DMS53 treated with DMSO at 0.1 percent for 48 hours (cell line): ENCODE data around the gene PARD3B.

Experiments used
- DNase-seq: peaks from one replicate; lab custom pipeline; 2025; ENCODE audit not compliant: unreplicated experiment; lab: John Stamatoyannopoulos, UW

PARD3B gene

GRCh38 chr2:205297368-205297767, 752.1 kb downstream of the PARD3B start:
- DNase-seq, result no peak

DNA sequence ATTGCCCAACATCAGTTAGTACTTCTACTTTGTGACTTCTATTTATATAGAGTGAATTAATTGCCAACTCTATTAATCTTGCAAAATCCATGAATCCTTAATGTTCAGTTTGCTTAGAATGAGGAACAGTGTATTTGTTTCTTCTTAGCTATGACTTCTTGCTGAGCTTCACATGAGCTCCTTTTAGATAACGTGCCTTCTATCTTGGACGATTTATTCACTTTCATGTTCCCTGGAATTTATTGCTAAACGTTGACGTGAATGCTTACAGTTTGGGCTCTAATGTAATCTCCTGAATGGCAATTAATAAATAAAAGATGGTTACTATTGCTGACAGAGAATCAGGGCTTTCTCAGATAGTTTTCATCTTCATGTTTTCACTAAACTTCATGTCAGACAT, 752.6 kb downstream of the PARD3B start:
- no peak for DNase-seq

DNA sequence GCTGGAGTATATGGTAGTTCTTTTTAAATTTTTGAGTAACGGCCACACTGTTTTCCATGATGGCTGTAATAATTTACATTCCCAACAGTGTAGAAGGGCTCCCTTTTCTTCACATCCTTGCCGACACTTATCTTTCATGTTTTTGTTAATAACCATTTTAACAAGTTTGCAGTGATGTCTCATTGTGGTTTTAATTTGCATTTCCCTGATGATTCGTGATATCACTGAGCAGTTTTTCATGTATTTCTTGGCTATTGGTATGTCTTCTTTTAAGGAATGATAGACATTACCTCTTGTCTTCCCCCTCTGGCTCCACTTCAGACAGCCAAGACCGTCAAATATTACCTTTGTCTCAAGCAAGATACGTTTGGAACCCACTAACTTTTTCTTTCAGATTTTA, 765.9 kb downstream of the PARD3B start:
- DNase-seq, result no peak

GRCh38 chr2:205321231-205321630, 776.0 kb downstream of the PARD3B start:
- DNase-seq, result no peak

- DNase-seq, result no peak
Observed at GRCh38 chr2:205323929-205324328, 778.7 kb downstream of the PARD3B start.

DNA sequence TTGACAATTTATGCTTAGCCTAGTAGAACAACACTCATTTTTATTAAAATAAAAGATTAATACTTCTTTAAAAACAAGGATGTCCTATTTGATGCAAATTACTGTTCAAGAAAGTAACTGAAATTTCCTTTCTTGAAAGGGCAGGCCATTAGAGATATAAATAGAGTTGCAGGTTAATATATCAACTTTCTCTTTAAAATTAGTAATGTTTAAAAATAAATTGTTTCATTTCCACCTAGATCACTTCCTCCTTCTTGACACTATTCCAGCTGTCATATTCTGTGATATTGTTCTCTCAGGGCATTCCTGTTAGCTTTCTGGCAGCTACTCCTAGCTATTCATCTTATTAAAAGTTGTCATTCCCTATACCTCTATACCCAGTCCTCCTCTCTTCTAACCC, 779.1 kb downstream of the PARD3B start:
- no peak for DNase-seq

DNA sequence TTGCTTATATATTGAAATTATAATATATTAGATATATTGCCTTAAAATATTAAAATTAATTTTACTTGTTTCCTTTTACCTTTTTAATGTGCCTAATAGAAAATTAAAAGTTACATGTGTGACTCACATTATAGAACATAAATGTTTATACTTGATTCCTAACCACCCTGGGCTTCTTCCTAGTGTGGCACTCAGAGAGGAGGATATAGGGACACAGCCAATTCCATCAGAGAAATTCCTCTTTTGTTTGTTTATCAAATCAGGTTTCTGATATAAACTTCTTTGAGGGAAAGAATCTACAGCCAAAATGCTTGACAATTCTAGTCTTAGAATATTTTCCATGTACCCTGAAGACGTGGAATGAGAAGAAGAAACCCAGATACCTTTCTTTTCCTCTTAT, 788.1 kb downstream of the PARD3B start:
- DNase-seq, result no peak

DNA sequence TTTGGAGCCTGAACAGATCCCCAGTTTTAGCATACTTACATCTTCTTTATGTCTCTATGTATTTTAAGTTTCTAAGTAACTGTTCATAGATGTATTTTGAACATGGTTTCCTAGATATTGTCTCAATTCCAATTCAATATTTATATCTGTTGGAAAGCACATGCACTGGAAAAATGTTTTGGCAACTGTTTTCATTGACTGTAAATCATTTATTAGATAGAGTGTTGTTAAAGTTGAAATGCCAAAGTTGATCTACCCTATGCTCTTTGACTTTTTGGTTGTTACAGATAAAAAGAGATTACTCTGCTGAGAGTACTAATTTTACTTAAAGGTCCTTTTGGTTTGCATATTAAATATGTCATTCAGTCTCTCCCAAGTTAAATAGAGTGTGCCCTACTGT, 792.0 kb downstream of the PARD3B start:
- DNase-seq, result no peak

- no peak for DNase-seq
Observed at GRCh38 chr2:205338156-205338555, 792.9 kb downstream of the PARD3B start.

- no peak for DNase-seq
Observed at GRCh38 chr2:205343103-205343502, 797.8 kb downstream of the PARD3B start.

GRCh38 chr2:205346649-205347048, 801.4 kb downstream of the PARD3B start:
- no peak for DNase-seq

DNA sequence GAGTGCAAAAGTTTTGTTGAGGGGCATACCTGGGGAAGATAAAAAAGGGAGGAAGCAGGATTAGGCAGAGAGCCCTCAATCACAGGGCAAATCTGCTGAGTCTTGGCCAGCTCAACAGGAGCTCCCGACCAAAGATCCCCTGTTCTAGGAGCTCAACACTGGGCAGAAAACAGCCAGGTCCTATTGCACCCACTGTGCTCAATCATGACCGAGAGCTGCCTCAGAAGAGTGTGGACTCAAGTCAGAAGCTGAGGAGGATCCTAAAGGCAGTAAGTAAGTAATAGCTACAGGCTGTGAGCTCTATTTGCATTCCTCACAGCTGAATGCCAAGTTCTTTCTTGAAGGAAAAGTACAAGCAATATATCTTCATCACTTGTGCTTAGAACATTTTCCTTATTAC, 802.6 kb downstream of the PARD3B start:
- no peak for DNase-seq

- no peak for DNase-seq
Observed at GRCh38 chr2:205352094-205352493, 806.8 kb downstream of the PARD3B start.

- no peak for DNase-seq
Observed at GRCh38 chr2:205352593-205352992, 807.3 kb downstream of the PARD3B start.

- DNase-seq, result no peak
Observed at GRCh38 chr2:205357732-205358131, 812.5 kb downstream of the PARD3B start.

DNA sequence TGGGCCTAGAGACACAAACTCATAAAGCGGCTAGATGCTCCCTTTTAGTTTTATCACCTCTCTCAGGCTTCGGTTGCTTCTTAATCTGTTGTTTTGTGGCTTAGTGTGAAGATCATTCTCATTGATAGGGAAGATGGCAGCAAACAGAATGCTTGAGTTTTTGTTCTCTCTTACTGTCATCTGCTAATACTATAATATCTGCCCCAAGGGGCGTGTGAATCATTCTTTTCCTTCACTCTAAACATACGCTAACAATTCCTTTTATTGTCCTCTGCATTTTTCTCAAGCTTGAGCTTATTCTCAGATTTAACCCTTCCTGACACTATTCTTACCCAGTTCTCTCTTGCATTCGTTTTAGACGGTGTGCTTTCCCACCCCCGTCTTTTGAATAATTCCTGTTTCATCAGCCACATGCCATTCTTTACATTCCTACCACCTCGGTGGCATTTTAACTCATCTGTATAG, 813.1 kb downstream of the PARD3B start:
- no peak for DNase-seq

GRCh38 chr2:205361272-205361671, 816.0 kb downstream of the PARD3B start:
- no peak for DNase-seq

DNA sequence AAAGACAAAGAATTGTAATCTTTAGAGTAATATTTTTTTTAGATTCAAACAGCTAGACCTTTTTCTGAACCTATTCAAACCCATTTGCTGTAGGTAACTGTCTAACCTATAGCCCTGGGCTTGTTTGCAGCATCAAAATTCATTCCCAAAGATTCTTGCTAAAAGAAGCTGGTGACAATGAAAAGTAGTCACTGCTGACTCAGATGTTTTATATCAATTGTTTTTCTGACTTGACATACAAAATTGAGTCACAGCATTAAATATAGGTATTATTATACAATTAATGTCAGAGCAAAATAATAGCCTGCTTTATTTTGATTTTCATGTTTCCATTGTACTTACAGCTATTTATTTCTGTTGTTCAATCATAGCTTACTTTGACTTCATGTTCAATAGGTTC, 816.7 kb downstream of the PARD3B start:
- DNase-seq, result no peak

DNA sequence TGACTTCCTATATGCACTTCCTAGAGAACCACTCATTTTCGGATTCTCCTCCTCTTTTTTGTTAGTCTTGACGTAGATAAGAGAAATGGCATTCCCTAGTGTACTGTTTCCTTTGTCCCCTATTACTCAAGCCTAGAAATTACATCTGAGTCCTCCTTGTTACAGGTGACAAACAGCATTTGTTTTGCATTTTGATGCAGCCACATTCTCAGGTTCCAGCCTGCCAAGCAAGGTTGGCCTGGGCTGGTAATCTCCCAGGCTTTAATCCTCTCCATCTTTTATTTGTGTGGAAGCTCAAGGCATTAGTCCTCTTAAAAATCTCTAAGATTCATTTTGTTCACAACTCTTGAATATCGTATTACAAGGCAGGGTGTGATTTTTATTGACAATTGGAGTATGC, 819.0 kb downstream of the PARD3B start:
- DNase-seq, result no peak

GRCh38 chr2:205366336-205367060, 821.2 kb downstream of the PARD3B start:
- no peak for DNase-seq

DNA sequence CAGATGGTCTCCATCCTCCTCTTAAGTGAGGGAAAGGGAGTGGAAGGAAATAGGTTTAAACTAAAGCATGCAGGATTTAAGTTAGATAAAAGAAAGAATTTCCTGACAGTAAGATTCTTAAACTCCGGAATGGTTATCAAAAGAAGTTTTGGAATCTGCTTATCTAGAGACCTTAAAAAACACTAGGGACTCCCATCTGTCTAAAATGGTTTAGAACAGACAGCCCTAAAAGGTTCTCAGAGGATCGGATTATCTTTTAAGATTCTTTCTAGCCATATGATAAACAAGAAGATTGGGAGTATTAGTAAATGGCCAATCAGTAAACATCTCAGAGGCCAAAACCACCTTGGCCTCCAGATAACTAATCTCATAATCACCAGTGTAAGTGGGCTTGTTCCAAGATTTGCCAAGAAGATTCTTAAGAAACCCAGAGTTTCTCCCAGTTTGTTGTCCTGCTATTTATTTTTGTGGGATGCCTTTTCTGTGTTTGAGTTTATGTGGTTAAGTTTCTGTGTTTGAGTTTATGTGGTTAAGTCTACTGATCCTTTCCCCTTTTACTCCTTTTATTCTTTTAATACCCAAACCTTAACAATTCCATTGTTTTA, 822.2 kb downstream of the PARD3B start:
- DNase-seq, result no peak

DNA sequence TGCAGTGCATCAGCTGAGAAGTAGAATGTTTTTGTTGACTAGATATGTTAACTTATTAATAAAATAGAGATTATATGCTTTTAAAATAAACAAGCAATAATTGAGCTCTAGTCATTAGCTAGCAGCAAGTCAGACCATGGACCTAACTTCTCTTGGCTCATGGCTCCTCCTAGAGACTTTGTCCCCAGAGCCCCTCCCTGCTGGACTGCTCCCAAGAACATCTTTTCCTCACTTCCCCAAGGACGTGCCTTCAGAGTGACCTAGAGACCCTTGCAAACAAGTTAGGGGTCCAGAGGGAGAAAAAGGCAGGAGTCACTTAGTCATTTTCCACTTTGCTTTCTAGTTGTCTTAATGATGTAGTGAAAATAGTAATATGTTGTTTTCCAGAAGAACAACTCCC, 824.5 kb downstream of the PARD3B start:
- no peak for DNase-seq

GRCh38 chr2:205370726-205371125, 825.5 kb downstream of the PARD3B start:
- DNase-seq, result no peak
